GM18498 (cell line): Measurements from ENCODE around the gene SP100.
"Not testable (repeated sequence)": the region's sequence is repeated elsewhere in the genome, so short reads cannot be mapped to it uniquely, and the experiment has no call there.

Source experiments
- ATAC-seq: cut with Tn5 transposase; IDR thresholded peaks from one replicate; pipeline ENCODE4 v1.9.1; 2021; ENCODE audit warnings: mild to moderate bottlenecking, moderate library complexity; ENCODE audit not compliant: unreplicated experiment

SP100 gene

GRCh38 chr2:230455005-230455684, 39.1 kb downstream of the SP100 start:
- no peak for ATAC-seq

GRCh38 chr2:230457073-230457768, 41.2 kb downstream of the SP100 start:
- ATAC-seq = no peak

GRCh38 chr2:230457793-230458192, 41.8 kb downstream of the SP100 start:
- ATAC-seq = no peak

GRCh38 chr2:230459216-230459615, 43.2 kb downstream of the SP100 start:
- no peak for ATAC-seq

GRCh38 chr2:230471074-230471473, 55.1 kb downstream of the SP100 start:
- no peak for ATAC-seq

- peak; percentile 49 for ATAC-seq
Measured at GRCh38 chr2:230472621-230473018, 56.6 kb downstream of the SP100 start.

- ATAC-seq = peak; percentile 43
Measured at GRCh38 chr2:230473378-230473777, 57.4 kb downstream of the SP100 start.

GRCh38 chr2:230475143-230475542, 59.1 kb downstream of the SP100 start:
- no peak for ATAC-seq

- ATAC-seq = no peak
Measured at GRCh38 chr2:230485801-230486341, 69.9 kb downstream of the SP100 start.

GRCh38 chr2:230491219-230491618, 75.2 kb downstream of the SP100 start:
- not testable (repeated sequence) for ATAC-seq

- ATAC-seq = no peak
Measured at GRCh38 chr2:230492107-230492506, 76.1 kb downstream of the SP100 start.

- no peak for ATAC-seq
Measured at GRCh38 chr2:230494980-230495379, 79.0 kb downstream of the SP100 start.

- ATAC-seq = no peak
Measured at GRCh38 chr2:230496891-230497290, 80.9 kb downstream of the SP100 start.

GRCh38 chr2:230498506-230499107, 82.6 kb downstream of the SP100 start:
- ATAC-seq = no peak

GRCh38 chr2:230502593-230502992, 86.6 kb downstream of the SP100 start:
- no peak for ATAC-seq

GRCh38 chr2:230503798-230504197, 87.8 kb downstream of the SP100 start:
- no peak for ATAC-seq

GRCh38 chr2:230505162-230505561, 89.2 kb downstream of the SP100 start:
- ATAC-seq = peak; percentile 88

- ATAC-seq = no peak
Measured at GRCh38 chr2:230512955-230513748, 97.2 kb downstream of the SP100 start.

GRCh38 chr2:230520061-230520874, 104.3 kb downstream of the SP100 start:
- no peak for ATAC-seq

GRCh38 chr2:230520875-230521155, 104.8 kb downstream of the SP100 start:
- no peak for ATAC-seq
